ENCODE results near the gene CASTOR1. TPM values are rescaled to one million over a fixed set of nuclear protein-coding genes. Genes with fewer than 3 reads are reported as not detected.

The CASTOR1 gene
- total RNA-seq, 4 donors from 2014 or later, result 1.8 to 11.6 (median 6.0) TPM

GRCh38 chr22:30268331-30268730 is 21.0 kb downstream of the CASTOR1 start:
- H3K36me3 ChIP-seq, result no peaks in the 10 kb centered on the region
- no peaks in the 10 kb centered on the region for H3K9me3 ChIP-seq
- no peak for TF ChIP-seq POLR2A (IDR thresholded peaks at IDR 0.05)
- no peak for TF ChIP-seq CTCF (IDR thresholded peaks at IDR 0.05)
- H3K4me3 ChIP-seq, result no peak overlapping the region
- DNase-seq, result no peak
- H3K27ac ChIP-seq, result peak overlapping the region in 1 of 4 donors; percentile 82
- no peaks in the 10 kb centered on the region for H3K27me3 ChIP-seq
- H3K4me1 ChIP-seq, result peaks cover 0 to 11% (median 0%) of the 10 kb centered on the region in 4 donors

- peak in 1 of 3 donors; percentile 56 for DNase-seq
- H3K4me1 ChIP-seq, result peaks cover 0 to 14% (median 0%) of the 10 kb centered on the region in 4 donors
- H3K9me3 ChIP-seq, result no peaks in the 10 kb centered on the region
- TF ChIP-seq POLR2A (IDR thresholded peaks at IDR 0.05) (no peak), CTCF (IDR thresholded peaks at IDR 0.05) (no peak)
- H3K27ac ChIP-seq, result peak overlapping the region; percentile 68 to 83 (median 80)
- no peaks in the 10 kb centered on the region for H3K27me3 ChIP-seq
- H3K36me3 ChIP-seq, result no peaks in the 10 kb centered on the region
- peak overlapping the region in 3 of 4 donors; percentile 32 to 52 (median 39) for H3K4me3 ChIP-seq
Observed at GRCh38 chr22:30267382-30268302, 21.7 kb downstream of the CASTOR1 start.

- H3K27me3 ChIP-seq, result no peaks in the 10 kb centered on the region
- peak in 2 of 3 donors; percentile 82 to 88 for DNase-seq
- no peak for TF ChIP-seq CTCF (IDR thresholded peaks at IDR 0.05)
- TF ChIP-seq POLR2A (IDR thresholded peaks at IDR 0.05), result no peak
- no peaks in the 10 kb centered on the region for H3K36me3 ChIP-seq
- H3K9me3 ChIP-seq, result no peaks in the 10 kb centered on the region
- peak within 1 kb of the TSS; percentile 32 to 52 (median 44) for H3K4me3 ChIP-seq
- peaks cover 0 to 14% (median 0%) of the 10 kb centered on the region in 4 donors for H3K4me1 ChIP-seq
- H3K27ac ChIP-seq, result peak within 1 kb of the TSS; percentile 68 to 83 (median 80)
Observed at GRCh38 chr22:30266445-30267381, 22.6 kb downstream of the CASTOR1 start, which contains the start of gene OSM. Gene OSM (minus strand): TSS chr22:30266851. CDS start chr22:30266799, 52 bp downstream.

- Histone ChIP-seq H3K4me3 (peak overlapping the region; percentile 32 to 52 (median 44)), H3K27ac (peak overlapping the region; percentile 68 to 83 (median 80)), H3K27me3 (no peaks in the 10 kb centered on the region), H3K9me3 (no peaks in the 10 kb centered on the region), H3K4me1 (peaks cover 0 to 14% (median 0%) of the 10 kb centered on the region in 4 donors), H3K36me3 (no peaks in the 10 kb centered on the region)
- DNase-seq, result peak in 2 of 3 donors; percentile 88 to 89
- no peak for TF ChIP-seq CTCF (IDR thresholded peaks at IDR 0.05)
- TF ChIP-seq POLR2A (IDR thresholded peaks at IDR 0.05), result no peak
Observed at GRCh38 chr22:30265823-30266444, 23.4 kb downstream of the CASTOR1 start.

Data from Peyer's patch (tissue), 4 donors.